Brain microvascular endothelial cell (primary cell): ENCODE results near the gene KCNMB1.

Source experiments
- DNase-seq: peaks from one replicate; pipeline ENCODE4 v3.0.0-alpha.2; 2020
- H3K27ac ChIP-seq: fragments of 250-450 bp; sonication (Bioruptor Pico); 2 replicates; pipeline ENCODE4 v1.5.1; 2020; ENCODE audit warnings: mild to moderate bottlenecking, moderate library complexity
- H3K27me3 ChIP-seq: fragments of 250-450 bp; sonication (Bioruptor Pico); replicated peaks from 2 replicates; pipeline ENCODE4 v1.5.1; 2020; ENCODE audit warnings: mild to moderate bottlenecking
- H3K36me3 ChIP-seq: fragments of 250-450 bp; sonication (Bioruptor Pico); replicated peaks from 2 replicates; pipeline ENCODE4 v1.5.1; 2020; ENCODE audit warnings: mild to moderate bottlenecking
- H3K4me3 ChIP-seq: 2 replicates; pipeline ENCODE4 v1.5.1; 2011; ENCODE audit warnings: low read depth, mild to moderate bottlenecking, control low read depth, low read length, moderate library complexity
- CTCF ChIP-seq: IDR thresholded peaks from 2 replicates; pipeline ENCODE4 v1.5.1; 2011; ENCODE audit warnings: low read depth, mild to moderate bottlenecking, moderate library complexity, low read length, control low read depth, inconsistent platforms; ENCODE audit errors: missing control alignments
- in situ Hi-C: cut with HindIII; loops from 2 replicates; pipeline ENCODE4 v1.10.0; 2017; ENCODE audit warnings: low sequenced_read_pairs, low pct_ligation_motif_present

The KCNMB1 gene

GRCh38 chr5:170390472-170390871 is 1.3 kb upstream of the KCNMB1 start:
- Histone ChIP-seq H3K36me3 (no peaks in the 10 kb centered on the region), H3K4me3 (no peak overlapping the region), H3K27ac (no peak overlapping the region), H3K27me3 (peaks cover 2% of the 10 kb centered on the region)
- no peak for DNase-seq
- no peak for TF ChIP-seq CTCF
- in situ Hi-C loops = no loop called here

- no peaks in the 10 kb centered on the region for H3K36me3 ChIP-seq
- H3K27ac ChIP-seq = no peak overlapping the region
- TF ChIP-seq CTCF = no peak
- H3K27me3 ChIP-seq = peaks cover 2% of the 10 kb centered on the region
- in situ Hi-C loops = no loop called here
- H3K4me3 ChIP-seq = no peak overlapping the region
- no peak for DNase-seq
Measured at GRCh38 chr5:170389550-170389892, 354 bp upstream of the KCNMB1 start.

GRCh38 chr5:170387775-170388639 is 1.2 kb downstream of the KCNMB1 start:
- H3K27ac ChIP-seq = no peak overlapping the region
- in situ Hi-C loops = no loop called here
- no peaks in the 10 kb centered on the region for H3K36me3 ChIP-seq
- no peak for DNase-seq
- H3K27me3 ChIP-seq = peaks cover 2% of the 10 kb centered on the region
- H3K4me3 ChIP-seq = no peak overlapping the region
- TF ChIP-seq CTCF = no peak

GRCh38 chr5:170386743-170387395 is 2.3 kb downstream of the KCNMB1 start:
- no peak for TF ChIP-seq CTCF
- Histone ChIP-seq H3K27me3 (peaks cover 2% of the 10 kb centered on the region), H3K27ac (no peak overlapping the region), H3K36me3 (no peaks in the 10 kb centered on the region), H3K4me3 (no peak overlapping the region)
- no peak for DNase-seq
- in situ Hi-C loops = no loop called here

- Histone ChIP-seq H3K4me3 (no peak overlapping the region), H3K27ac (no peak overlapping the region), H3K36me3 (no peaks in the 10 kb centered on the region), H3K27me3 (no peaks in the 10 kb centered on the region)
- DNase-seq = no peak
- no peak for TF ChIP-seq CTCF
- in situ Hi-C loops = no loop called here
Measured at GRCh38 chr5:170383227-170383626, 5.9 kb downstream of the KCNMB1 start.
